Hypothalamus (tissue), 51 donors: Measurements from ENCODE around the gene PSENEN.
A peak's percentile ranks its signal among the peaks of the same experiment; 100 is the strongest.
"Not testable (repeated sequence)": the region's sequence is repeated elsewhere in the genome, so short reads cannot be mapped to it uniquely, and the experiment has no call there.

Experiments used
- DNase-seq, 51 donors: peaks; one replicate each; lab custom pipeline; 2025; lab: John Stamatoyannopoulos, UW

Gene PSENEN

GRCh38 chr19:35717665-35718344, 27.6 kb upstream of the PSENEN start, which contains the start of gene KMT2B:
KMT2B (plus strand) TSS chr19:35718003; CDS start chr19:35718019, 16 bp downstream.
- DNase-seq, result peak in 32 of 51 donors; percentile 41 to 99 (median 92)

- DNase-seq, result peak in 22 of 51 donors; percentile 6 to 59 (median 28)
Measured at GRCh38 chr19:35718345-35719041, 27.0 kb upstream of the PSENEN start.

- DNase-seq, result no peak
Measured at GRCh38 chr19:35719402-35720162, 25.9 kb upstream of the PSENEN start.

GRCh38 chr19:35720163-35720524, 25.3 kb upstream of the PSENEN start:
- no peak for DNase-seq

- no peak for DNase-seq
Measured at GRCh38 chr19:35720648-35721047, 24.8 kb upstream of the PSENEN start.

GRCh38 chr19:35721374-35721773, 24.1 kb upstream of the PSENEN start:
- DNase-seq, result no peak

GRCh38 chr19:35722461-35722860, 23.0 kb upstream of the PSENEN start:
- DNase-seq, result no peak

- DNase-seq, result no peak
Measured at GRCh38 chr19:35722897-35723296, 22.6 kb upstream of the PSENEN start.

- no peak for DNase-seq
Measured at GRCh38 chr19:35723671-35724070, 21.8 kb upstream of the PSENEN start.

- DNase-seq, result not testable (repeated sequence)
Measured at GRCh38 chr19:35724132-35724531, 21.3 kb upstream of the PSENEN start.

GRCh38 chr19:35724560-35724959, 20.9 kb upstream of the PSENEN start:
- DNase-seq, result no peak

GRCh38 chr19:35725216-35725861, 20.1 kb upstream of the PSENEN start:
- no peak for DNase-seq

GRCh38 chr19:35727053-35727955, 18.1 kb upstream of the PSENEN start:
- DNase-seq, result no peak

- DNase-seq, result no peak
Measured at GRCh38 chr19:35727956-35728706, 17.3 kb upstream of the PSENEN start.

GRCh38 chr19:35729021-35729420, 16.4 kb upstream of the PSENEN start:
- no peak for DNase-seq

- no peak for DNase-seq
Measured at GRCh38 chr19:35729763-35730162, 15.7 kb upstream of the PSENEN start.

GRCh38 chr19:35730326-35730725, 15.1 kb upstream of the PSENEN start:
- DNase-seq, result no peak

GRCh38 chr19:35731353-35731752, 14.1 kb upstream of the PSENEN start:
- no peak for DNase-seq

- DNase-seq, result no peak
Measured at GRCh38 chr19:35731779-35732405, 13.6 kb upstream of the PSENEN start.
